Loucy (cell line): ENCODE data around the gene SPRR2A.

Experiments used
- H2AFZ ChIP-seq: fragments of 200-600 bp; sonication (generic); 2 replicates; pipeline ENCODE4 v1.6.0; 2016; ENCODE audit warnings: antibody characterized with exemption, mild to moderate bottlenecking, low read length, moderate library complexity
- H3F3A ChIP-seq: fragments of 200-600 bp; 2 replicates; pipeline ENCODE4 v1.6.0; 2016; ENCODE audit warnings: antibody characterized with exemption, low read depth, mild to moderate bottlenecking
- H3K27me3 ChIP-seq: fragments of 200-600 bp; sonication (generic); 2 replicates; pipeline ENCODE4 v1.6.1; 2014; ENCODE audit warnings: low read length, mild to moderate bottlenecking; ENCODE audit not compliant: insufficient read depth, poor library complexity, severe bottlenecking
- H3K36me3 ChIP-seq: fragments of 200-600 bp; sonication (generic); 2 replicates; pipeline ENCODE4 v1.6.1; 2016; ENCODE audit warnings: low read length; ENCODE audit not compliant: insufficient read depth
- H3K4me1 ChIP-seq: fragments of 200-600 bp; sonication (generic); 2 replicates; pipeline ENCODE4 v1.5.1; 2014; ENCODE audit warnings: low read length, mild to moderate bottlenecking; ENCODE audit not compliant: insufficient read depth, poor library complexity, severe bottlenecking
- H3K4me2 ChIP-seq: fragments of 200-600 bp; sonication (generic); 2 replicates; pipeline ENCODE4 v1.6.0; 2014; ENCODE audit warnings: antibody characterized with exemption, low read length, low read depth, mild to moderate bottlenecking; ENCODE audit not compliant: poor library complexity, severe bottlenecking
- H3K4me3 ChIP-seq: fragments of 200-600 bp; sonication (generic); 2 replicates; pipeline ENCODE4 v1.5.1; 2014; ENCODE audit warnings: low read length, mild to moderate bottlenecking, mixed read lengths; ENCODE audit not compliant: poor library complexity, severe bottlenecking
- H3K79me2 ChIP-seq: fragments of 200-600 bp; sonication (generic); 2 replicates; pipeline ENCODE4 v1.6.1; 2014; ENCODE audit warnings: low read length; ENCODE audit not compliant: insufficient read depth
- H3K9ac ChIP-seq: fragments of 200-600 bp; sonication (generic); 2 replicates; pipeline ENCODE4 v1.6.0; 2014; ENCODE audit warnings: mild to moderate bottlenecking, low read depth, low read length, moderate library complexity; ENCODE audit not compliant: poor library complexity, severe bottlenecking
- H3K9me2 ChIP-seq: fragments of 200-600 bp; sonication (generic); replicated peaks from 2 replicates; pipeline ENCODE4 v1.6.1; 2016; ENCODE audit warnings: low read depth, low read length, mixed read lengths
- H3K9me3 ChIP-seq: fragments of 200-600 bp; sonication (generic); 2 replicates; pipeline ENCODE4 v1.6.1; 2014; ENCODE audit warnings: mild to moderate bottlenecking, antibody characterized with exemption, low read length, low read depth; ENCODE audit not compliant: insufficient read depth
- H4K20me1 ChIP-seq: fragments of 200-600 bp; sonication (generic); 2 replicates; pipeline ENCODE4 v1.6.0; 2014; ENCODE audit warnings: antibody characterized with exemption, low read length, mild to moderate bottlenecking; ENCODE audit not compliant: insufficient read depth, poor library complexity, severe bottlenecking
- CTCF ChIP-seq: fragments of 200-600 bp; sonication (generic); conservative IDR thresholded peaks from 2 replicates; pipeline ENCODE4 v1.5.1; 2014; ENCODE audit warnings: mild to moderate bottlenecking, antibody characterized with exemption, low read length
- EZH2phosphoT487 ChIP-seq: fragments of 200-600 bp; IDR thresholded peaks from 2 replicates; pipeline ENCODE4 v1.6.1; 2018; ENCODE audit warnings: antibody characterized with exemption, mild to moderate bottlenecking, moderate library complexity, borderline replicate concordance

The SPRR2A gene

GRCh38 chr1:153057375-153057774 is at the start of gene SPRR2A:
Gene SPRR2A, minus strand, starts transcription at chr1:153057512. Its CDS starts 777 bp downstream, at chr1:153056735.
- Histone ChIP-seq H3K27me3 (no peaks in the 10 kb centered on the region), H3K9ac (no peak within 1 kb of the TSS), H3K4me2 (no peak within 1 kb of the TSS), H3K79me2 (no peaks in the 10 kb centered on the region), H3K4me3 (no peak within 1 kb of the TSS), H3K36me3 (no peaks in the 10 kb centered on the region), H3K4me1 (no peaks in the 10 kb centered on the region), H3K9me2 (no peaks in the 10 kb centered on the region), H3F3A (no peaks in the 10 kb centered on the region), H3K9me3 (no peaks in the 10 kb centered on the region), H4K20me1 (no peaks in the 10 kb centered on the region), H2AFZ (no peak within 1 kb of the TSS)
- no peak for TF ChIP-seq EZH2phosphoT487
- TF ChIP-seq CTCF: no peak

GRCh38 chr1:153100245-153100644 is 42.9 kb upstream of the SPRR2A start:
- Histone ChIP-seq H3K36me3 (no peaks in the 10 kb centered on the region), H3K4me2 (no peak overlapping the region), H3K9me3 (no peaks in the 10 kb centered on the region), H3K4me1 (no peaks in the 10 kb centered on the region), H4K20me1 (no peaks in the 10 kb centered on the region), H2AFZ (no peak overlapping the region), H3F3A (no peaks in the 10 kb centered on the region), H3K4me3 (no peak overlapping the region), H3K9ac (no peak overlapping the region), H3K27me3 (no peaks in the 10 kb centered on the region), H3K79me2 (no peaks in the 10 kb centered on the region), H3K9me2 (no peaks in the 10 kb centered on the region)
- TF ChIP-seq CTCF: no peak
- no peak for TF ChIP-seq EZH2phosphoT487

GRCh38 chr1:153099461-153100045 is 42.2 kb upstream of the SPRR2A start:
- H2AFZ ChIP-seq: no peak overlapping the region
- H3K9ac ChIP-seq: no peak overlapping the region
- no peak overlapping the region for H3K4me2 ChIP-seq
- H3K79me2 ChIP-seq: no peaks in the 10 kb centered on the region
- H3K9me2 ChIP-seq: no peaks in the 10 kb centered on the region
- no peaks in the 10 kb centered on the region for H3K4me1 ChIP-seq
- no peaks in the 10 kb centered on the region for H3K27me3 ChIP-seq
- no peaks in the 10 kb centered on the region for H3F3A ChIP-seq
- H3K4me3 ChIP-seq: no peak overlapping the region
- no peaks in the 10 kb centered on the region for H3K36me3 ChIP-seq
- H4K20me1 ChIP-seq: no peaks in the 10 kb centered on the region
- no peak for TF ChIP-seq CTCF
- no peak for TF ChIP-seq EZH2phosphoT487
- no peaks in the 10 kb centered on the region for H3K9me3 ChIP-seq
